NCI-H2107 treated with DMSO at 0.1 percent for 48 hours (cell line): ENCODE measurements around the gene ICA1L.
"Not testable (repeated sequence)": the region's sequence is repeated elsewhere in the genome, so short reads cannot be mapped to it uniquely, and the experiment has no call there.

ENCODE experiments used
- DNase-seq: peaks from one replicate; lab custom pipeline; 2025; ENCODE audit not compliant: unreplicated experiment; lab: John Stamatoyannopoulos, UW

ICA1L gene

DNA sequence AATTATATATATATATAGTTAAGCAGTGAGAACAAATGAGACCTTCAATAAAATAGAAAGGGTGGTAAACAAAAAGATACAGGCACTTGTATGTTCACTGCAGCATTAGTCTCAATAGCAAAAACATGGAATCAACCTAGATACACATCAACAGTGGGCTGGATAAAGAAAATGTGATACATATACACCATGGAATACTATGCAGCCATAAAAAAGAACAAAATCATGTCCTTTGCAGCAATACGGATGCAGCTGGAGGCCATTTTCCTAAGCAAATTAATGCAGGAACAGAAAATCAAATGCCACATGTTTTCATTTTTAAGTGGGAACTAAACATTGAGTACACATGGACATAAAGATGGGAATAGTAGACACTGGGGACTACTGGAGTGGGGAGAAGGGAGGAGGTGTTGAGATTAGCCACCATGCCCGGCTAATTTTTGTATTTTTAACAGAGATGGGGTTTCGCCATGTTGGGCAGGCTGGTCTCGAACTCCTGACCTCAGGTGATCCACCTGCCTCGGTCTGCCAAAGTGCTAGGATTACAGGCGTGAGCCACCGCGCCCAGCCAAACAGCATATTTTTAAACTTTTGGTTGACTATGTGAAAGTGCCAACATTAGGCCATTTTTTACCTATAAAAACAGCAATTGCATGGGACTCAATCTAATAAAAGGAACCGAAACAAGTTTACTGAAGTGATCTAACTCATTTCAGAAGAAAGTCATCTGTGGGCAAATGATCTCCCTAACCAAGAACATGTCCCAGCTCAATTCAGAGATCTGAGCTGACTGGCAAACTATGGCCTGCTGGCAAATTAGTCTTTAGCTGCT lies 23.7 kb downstream of the ICA1L start:
- no peak for DNase-seq

GRCh38 chr2:202844656-202845055 lies 26.9 kb downstream of the ICA1L start:
- DNase-seq, result no peak

DNA sequence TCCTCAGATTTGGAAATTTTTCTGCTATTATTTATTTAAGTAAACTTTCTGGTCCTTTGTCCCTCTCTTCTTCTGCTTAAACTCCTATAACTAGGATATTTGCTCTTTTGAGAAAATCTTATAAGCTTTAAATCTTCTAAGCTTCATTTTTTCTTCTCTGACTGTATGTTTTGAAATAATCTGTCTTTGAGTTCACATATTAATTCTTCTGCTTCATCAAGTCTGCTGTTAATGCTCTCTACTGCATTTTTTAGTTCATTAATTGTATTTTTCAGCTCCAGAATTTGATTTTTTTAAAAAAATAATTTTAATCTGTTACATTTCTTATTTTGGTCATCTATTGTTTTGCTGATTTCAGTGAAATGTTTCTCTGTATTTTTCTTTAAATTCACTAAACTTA lies 28.9 kb downstream of the ICA1L start:
- no peak for DNase-seq

GRCh38 chr2:202841090-202841867 lies 30.3 kb downstream of the ICA1L start:
- DNase-seq, result no peak

DNA sequence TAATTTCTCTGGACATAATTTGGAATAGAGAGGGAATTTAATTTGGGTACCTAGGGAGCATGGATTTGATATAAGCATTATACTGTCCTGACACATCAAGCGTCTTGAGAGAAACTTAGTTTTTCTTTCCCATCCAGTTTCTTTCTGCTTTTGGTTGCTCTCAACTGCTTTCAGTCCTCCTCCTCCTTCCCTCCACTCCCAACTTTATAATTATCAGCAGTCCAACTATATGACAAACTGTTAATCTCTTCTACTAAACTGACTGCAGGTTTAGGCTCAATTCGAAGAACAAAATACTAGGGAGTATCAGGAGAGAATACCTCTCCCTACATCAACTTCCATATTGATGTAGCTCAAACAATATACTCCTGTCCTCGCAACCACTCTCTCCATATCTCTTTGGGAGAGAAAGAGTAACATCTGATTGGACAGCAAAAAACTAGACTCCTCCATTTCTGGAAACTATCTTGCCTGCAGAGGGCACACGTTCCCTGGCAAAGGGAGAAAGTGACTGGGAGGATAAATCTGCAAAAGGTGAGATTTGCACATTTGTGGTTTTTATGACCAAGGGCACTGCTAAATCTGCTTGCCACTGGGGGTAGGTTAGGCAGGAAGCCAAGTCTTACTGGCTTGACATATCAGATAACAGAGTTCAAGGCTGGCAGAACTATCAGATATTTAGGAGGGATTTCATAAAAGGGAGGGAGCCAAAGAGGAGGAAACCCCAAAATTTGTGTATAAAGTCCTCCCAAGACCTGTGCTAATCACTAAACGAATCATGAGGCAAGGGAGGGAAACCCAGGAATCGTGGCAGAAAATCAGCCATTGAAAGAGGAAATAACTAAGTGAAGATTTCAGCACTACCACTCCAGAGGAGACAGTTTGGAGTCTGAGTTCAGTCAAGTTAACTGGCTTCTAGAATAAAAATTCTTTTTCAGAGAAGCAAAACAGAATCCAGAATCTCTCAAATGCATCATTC lies 40.0 kb downstream of the ICA1L start:
- peak; percentile 38 for DNase-seq

GRCh38 chr2:202824901-202825300 lies 46.7 kb downstream of the ICA1L start:
- DNase-seq, result no peak

GRCh38 chr2:202822411-202822810 lies 49.2 kb downstream of the ICA1L start:
- DNase-seq, result peak; percentile 33

DNA sequence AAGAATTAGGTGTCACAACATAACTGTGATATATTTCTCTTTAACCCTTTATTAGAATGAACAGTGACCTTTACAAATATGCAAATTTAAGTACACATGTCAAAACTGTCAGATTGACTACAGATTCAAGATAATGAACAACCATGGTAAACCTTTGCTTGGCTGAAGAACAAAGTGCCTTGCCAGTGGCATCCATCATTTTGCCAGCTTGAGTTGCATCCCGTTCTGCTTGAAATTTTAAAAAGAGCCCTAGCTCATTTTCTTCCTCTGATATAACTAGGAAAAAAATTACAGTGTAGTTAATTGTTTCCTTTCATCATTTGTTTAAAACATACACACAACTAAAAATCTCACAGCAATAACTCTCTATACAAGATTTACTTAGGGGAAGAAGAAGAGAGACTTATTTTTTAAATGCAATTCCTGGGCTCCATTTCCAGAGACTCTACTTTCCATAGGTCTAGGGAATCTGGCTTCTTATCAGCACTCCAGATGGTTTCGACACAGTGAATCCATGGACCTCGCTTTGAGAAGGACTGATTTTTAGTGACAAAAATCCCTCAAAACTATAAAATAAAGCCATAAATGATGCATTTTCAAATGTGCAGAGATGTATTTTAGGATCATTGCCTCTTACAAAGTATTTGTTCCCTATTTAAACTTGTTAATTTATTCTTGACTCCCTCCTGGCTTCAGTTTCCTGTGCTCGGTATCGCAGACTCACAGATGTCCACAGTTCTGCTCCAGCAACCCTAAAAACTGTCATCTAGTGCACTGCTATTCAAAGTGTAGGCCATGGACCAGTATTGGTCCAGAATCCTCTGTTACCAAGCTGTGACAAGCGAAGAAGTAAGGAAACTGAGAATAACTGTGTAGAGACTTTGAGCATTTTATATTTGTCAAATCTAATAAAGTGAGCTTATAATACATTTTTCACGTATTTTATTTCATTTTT lies 50.1 kb downstream of the ICA1L start:
- DNase-seq, result no peak

- DNase-seq, result no peak
Observed at GRCh38 chr2:202818321-202818720, 53.2 kb downstream of the ICA1L start.

GRCh38 chr2:202817771-202818170 lies 53.8 kb downstream of the ICA1L start:
- no peak for DNase-seq

DNA sequence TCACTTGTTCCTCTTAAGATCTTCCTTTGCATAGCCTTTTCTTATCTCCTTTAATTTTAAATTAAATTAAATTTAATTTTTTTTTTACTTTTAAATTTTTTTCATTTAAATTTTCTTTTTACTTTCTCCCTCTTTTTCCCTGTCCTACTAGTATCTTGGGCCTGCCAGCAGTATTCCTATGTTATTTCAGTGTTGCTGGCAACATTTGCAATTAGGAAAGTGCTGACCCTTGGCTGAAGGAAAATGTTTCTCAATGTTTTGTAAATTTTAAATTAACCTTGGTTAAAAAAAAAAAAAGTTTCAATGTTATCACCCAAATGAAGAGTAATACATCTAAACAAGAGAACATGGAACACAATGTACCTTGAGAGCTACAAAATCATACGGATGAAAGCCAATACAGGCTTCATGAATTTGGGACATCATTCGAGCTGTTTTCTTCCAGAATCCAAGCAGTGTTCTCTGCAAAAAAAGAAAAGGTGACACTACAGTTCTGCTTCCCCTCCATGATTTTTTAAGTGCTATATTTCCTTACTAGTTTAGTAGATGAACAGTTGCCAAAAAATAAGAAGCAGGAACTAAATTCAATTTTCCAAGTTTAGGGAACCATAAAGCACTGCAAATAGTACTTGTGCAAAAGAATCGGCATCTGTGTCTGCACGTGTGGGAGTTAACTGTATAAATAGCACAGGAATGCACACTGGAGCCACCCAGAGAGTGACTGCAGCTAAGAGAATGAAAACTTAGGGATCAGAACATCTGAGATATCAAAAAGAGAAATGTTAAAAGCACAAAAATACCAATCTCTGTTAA lies 55.8 kb downstream of the ICA1L start:
- no peak for DNase-seq

GRCh38 chr2:202814226-202814625 lies 57.3 kb downstream of the ICA1L start:
- DNase-seq, result no peak

DNA sequence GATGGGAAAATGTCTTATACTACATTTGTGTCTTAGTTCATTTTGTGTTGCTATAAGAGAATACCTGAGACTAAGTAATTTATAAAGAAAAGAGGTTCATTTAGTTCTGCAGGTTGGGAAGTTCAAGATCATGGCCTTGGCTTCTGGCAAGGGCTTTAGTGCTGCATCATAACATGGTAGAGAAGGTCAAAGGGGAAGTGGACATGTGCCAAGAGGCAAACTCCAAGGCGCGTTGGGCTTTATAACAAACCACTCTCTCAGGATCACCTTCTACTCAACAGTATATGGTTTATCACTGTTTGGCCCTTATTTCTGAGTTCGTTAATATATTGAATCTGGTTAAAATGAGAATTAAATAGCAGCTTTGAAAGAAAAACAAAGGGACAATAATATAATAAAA lies 58.2 kb downstream of the ICA1L start:
- no peak for DNase-seq

DNA sequence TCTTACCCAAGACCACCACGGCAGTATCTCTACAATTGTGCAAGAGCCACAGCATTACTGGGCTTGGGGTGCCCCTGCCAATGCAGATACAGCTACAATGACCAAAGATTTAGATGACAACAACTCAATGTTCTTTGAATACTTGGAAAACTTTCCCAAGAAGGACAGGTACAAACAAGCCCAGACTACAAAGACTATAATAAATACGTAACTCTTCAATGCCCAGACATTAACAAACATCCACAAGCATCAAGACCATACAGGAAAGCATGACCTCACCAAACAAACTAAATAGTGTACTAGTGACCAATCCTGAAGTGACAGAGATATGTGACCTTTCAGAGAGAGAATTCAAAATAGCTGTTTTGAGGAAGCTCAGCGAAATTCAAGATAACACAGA lies 62.8 kb downstream of the ICA1L start:
- no peak for DNase-seq

- not testable (repeated sequence) for DNase-seq
Observed at GRCh38 chr2:202807431-202808138, 64.0 kb downstream of the ICA1L start.

GRCh38 chr2:202805911-202806310 lies 65.7 kb downstream of the ICA1L start:
- DNase-seq, result not testable (repeated sequence)

GRCh38 chr2:202797944-202798343 lies 73.6 kb downstream of the ICA1L start:
- no peak for DNase-seq

DNA sequence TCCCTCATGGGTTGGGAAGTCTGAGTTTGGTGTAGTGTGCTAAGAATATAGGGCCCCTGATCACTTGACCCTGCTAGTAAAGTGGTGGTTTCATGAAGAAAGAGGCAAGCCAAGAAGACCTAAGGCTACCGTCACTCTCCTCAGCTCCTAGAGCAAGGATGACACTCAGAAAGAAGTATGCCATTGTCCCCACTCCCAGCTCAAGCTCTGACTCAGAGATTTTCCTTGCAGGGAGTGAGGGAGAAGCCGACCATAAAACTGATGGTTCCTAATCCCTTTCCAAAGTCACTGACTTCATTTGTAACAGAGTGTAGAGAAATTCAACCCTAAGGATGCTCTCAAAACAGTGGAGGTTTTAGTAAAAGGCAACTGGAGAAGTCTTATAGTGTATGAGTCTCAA lies 80.9 kb downstream of the ICA1L start:
- DNase-seq, result no peak

DNA sequence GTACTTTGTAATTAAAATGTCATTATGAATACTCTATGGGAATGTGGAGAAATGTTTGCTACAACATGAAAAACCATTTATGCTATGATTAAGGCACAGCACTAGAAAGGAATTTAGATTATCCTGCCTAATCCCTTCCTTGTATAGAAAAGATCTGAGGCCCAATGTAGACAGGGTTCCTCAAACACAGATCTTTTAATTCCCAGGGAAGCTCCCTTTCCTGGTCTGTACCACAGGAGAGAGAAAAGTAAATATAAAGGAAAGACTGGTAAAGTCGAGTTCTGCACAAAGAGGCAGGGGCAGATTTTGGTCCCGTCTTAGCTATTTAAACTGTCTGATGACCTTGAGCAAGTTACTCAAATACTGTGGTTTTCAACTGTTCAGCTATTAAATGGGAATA lies 84.7 kb downstream of the ICA1L start:
- no peak for DNase-seq
